Measurements from ENCODE around the gene CAMK1D.

- TF ChIP-seq, protein P1, sequence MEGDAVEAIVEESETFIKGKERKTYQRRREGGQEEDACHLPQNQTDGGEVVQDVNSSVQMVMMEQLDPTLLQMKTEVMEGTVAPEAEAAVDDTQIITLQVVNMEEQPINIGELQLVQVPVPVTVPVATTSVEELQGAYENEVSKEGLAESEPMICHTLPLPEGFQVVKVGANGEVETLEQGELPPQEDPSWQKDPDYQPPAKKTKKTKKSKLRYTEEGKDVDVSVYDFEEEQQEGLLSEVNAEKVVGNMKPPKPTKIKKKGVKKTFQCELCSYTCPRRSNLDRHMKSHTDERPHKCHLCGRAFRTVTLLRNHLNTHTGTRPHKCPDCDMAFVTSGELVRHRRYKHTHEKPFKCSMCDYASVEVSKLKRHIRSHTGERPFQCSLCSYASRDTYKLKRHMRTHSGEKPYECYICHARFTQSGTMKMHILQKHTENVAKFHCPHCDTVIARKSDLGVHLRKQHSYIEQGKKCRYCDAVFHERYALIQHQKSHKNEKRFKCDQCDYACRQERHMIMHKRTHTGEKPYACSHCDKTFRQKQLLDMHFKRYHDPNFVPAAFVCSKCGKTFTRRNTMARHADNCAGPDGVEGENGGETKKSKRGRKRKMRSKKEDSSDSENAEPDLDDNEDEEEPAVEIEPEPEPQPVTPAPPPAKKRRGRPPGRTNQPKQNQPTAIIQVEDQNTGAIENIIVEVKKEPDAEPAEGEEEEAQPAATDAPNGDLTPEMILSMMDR (conservative IDR thresholded peaks at IDR 0.05): no peak
- no peak for TF ChIP-seq EZH2 (IDR thresholded peaks at IDR 0.05; ENCODE audit: low read depth)
These were observed 360.2 kb downstream of the CAMK1D start for GRCh38 chr10:12709521-12709963.

Measured in PC-9 (cell line).